SK-N-SH (cell line): Measurements from ENCODE around the gene SERP2.

Experiments used
- CTCF ChIP-seq: fragments of 200-600 bp; sonication (generic); IDR thresholded peaks from 2 replicates; pipeline ENCODE4 v1.6.1; 2017; ENCODE audit warnings: antibody characterized with exemption, mild to moderate bottlenecking, moderate library complexity
- EZH2phosphoT487 ChIP-seq: fragments of 200-600 bp; sonication (generic); IDR thresholded peaks from 2 replicates; pipeline ENCODE4 v1.6.1; 2017; ENCODE audit warnings: low read depth, mixed run types, mild to moderate bottlenecking, antibody characterized with exemption, moderate library complexity, borderline replicate concordance
- MEF2A ChIP-seq: IDR thresholded peaks from 2 replicates; pipeline ENCODE4 v1.4.0; 2012; ENCODE audit warnings: low read depth, borderline replicate concordance
- MXI1 ChIP-seq: IDR thresholded peaks from 2 replicates; pipeline ENCODE4 v1.6.1; 2012; ENCODE audit warnings: mild to moderate bottlenecking, low read depth, low read length, improper control_type of control experiment
- REST ChIP-seq: IDR thresholded peaks from 2 replicates; pipeline ENCODE4 v1.6.1; 2012; ENCODE audit warnings: mild to moderate bottlenecking, low read depth, low read length, moderate library complexity
- SMC3 ChIP-seq: IDR thresholded peaks from 2 replicates; pipeline ENCODE4 v1.6.1; 2012; ENCODE audit warnings: low read depth, low read length, improper control_type of control experiment
- TEAD4 ChIP-seq: IDR thresholded peaks from 2 replicates; pipeline ENCODE4 v1.4.0; 2012; ENCODE audit warnings: mild to moderate bottlenecking, borderline replicate concordance; ENCODE audit not compliant: insufficient read depth
- TF ChIP-seq, protein P1 (sequence below): IDR thresholded peaks from 2 replicates; pipeline ENCODE4 v1.4.0; 2012; ENCODE audit warnings: low read depth, borderline replicate concordance

DNA sequence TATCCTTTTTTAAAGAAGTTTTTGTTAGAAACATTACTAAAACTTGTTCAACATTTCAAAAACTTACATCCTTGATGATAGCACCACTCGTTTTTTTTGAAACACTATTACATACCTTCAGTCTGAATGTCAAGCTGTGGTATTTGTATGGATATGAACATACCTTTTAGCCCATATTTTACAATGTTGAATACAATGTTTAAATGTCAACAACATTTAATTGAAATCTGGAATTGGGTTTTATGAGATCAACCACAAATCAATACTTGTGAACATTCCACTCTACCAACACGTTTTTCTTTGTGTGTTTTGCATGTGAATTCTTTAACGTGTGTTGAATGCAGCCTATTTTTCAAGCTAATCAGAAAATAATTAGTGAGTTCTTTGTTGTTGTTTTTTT, 4.7 kb downstream of the SERP2 start:
- no peak for TF ChIP-seq TEAD4
- no peak for TF ChIP-seq MEF2A
- no peak for TF ChIP-seq SMC3
- TF ChIP-seq CTCF: no peak
- TF ChIP-seq EZH2phosphoT487: no peak
- TF ChIP-seq REST: no peak
- TF ChIP-seq, protein P1, sequence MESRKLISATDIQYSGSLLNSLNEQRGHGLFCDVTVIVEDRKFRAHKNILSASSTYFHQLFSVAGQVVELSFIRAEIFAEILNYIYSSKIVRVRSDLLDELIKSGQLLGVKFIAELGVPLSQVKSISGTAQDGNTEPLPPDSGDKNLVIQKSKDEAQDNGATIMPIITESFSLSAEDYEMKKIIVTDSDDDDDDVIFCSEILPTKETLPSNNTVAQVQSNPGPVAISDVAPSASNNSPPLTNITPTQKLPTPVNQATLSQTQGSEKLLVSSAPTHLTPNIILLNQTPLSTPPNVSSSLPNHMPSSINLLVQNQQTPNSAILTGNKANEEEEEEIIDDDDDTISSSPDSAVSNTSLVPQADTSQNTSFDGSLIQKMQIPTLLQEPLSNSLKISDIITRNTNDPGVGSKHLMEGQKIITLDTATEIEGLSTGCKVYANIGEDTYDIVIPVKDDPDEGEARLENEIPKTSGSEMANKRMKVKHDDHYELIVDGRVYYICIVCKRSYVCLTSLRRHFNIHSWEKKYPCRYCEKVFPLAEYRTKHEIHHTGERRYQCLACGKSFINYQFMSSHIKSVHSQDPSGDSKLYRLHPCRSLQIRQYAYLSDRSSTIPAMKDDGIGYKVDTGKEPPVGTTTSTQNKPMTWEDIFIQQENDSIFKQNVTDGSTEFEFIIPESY: no peak
- TF ChIP-seq MXI1: no peak
